GM18870 (cell line): ENCODE results near the gene PTPRK.
A peak's percentile ranks its signal among the peaks of the same experiment; 100 is the strongest.

ENCODE experiments used
- ATAC-seq: cut with Tn5 transposase; IDR thresholded peaks from one replicate; pipeline ENCODE4 v1.9.1; 2021; ENCODE audit warnings: moderate library complexity; ENCODE audit not compliant: unreplicated experiment

PTPRK gene

GRCh38 chr6:128516514-128516898 is 3.9 kb downstream of the PTPRK start:
- ATAC-seq = peak; percentile 30

GRCh38 chr6:128515550-128516513 is 4.6 kb downstream of the PTPRK start:
- ATAC-seq = no peak

GRCh38 chr6:128513878-128514277 is 6.5 kb downstream of the PTPRK start:
- ATAC-seq = no peak

GRCh38 chr6:128512296-128512695 is 8.1 kb downstream of the PTPRK start:
- ATAC-seq = no peak

GRCh38 chr6:128511506-128511905 is 8.9 kb downstream of the PTPRK start:
- peak; percentile 59 for ATAC-seq

- ATAC-seq = no peak
Measured at GRCh38 chr6:128509709-128510108, 10.7 kb downstream of the PTPRK start.

GRCh38 chr6:128508588-128509296 is 11.7 kb downstream of the PTPRK start:
- no peak for ATAC-seq

- ATAC-seq = no peak
Measured at GRCh38 chr6:128507337-128508310, 12.8 kb downstream of the PTPRK start.

GRCh38 chr6:128505603-128506002 is 14.8 kb downstream of the PTPRK start:
- ATAC-seq = no peak

GRCh38 chr6:128504003-128504654 is 16.3 kb downstream of the PTPRK start:
- ATAC-seq = no peak

GRCh38 chr6:128500749-128501600 is 19.4 kb downstream of the PTPRK start:
- ATAC-seq = no peak

- no peak for ATAC-seq
Measured at GRCh38 chr6:128500014-128500413, 20.4 kb downstream of the PTPRK start.

GRCh38 chr6:128499079-128499731 is 21.2 kb downstream of the PTPRK start:
- no peak for ATAC-seq

- no peak for ATAC-seq
Measured at GRCh38 chr6:128498234-128498633, 22.2 kb downstream of the PTPRK start.

GRCh38 chr6:128495536-128496333 is 24.7 kb downstream of the PTPRK start:
- ATAC-seq = no peak

GRCh38 chr6:128494440-128494839 is 26.0 kb downstream of the PTPRK start:
- no peak for ATAC-seq

GRCh38 chr6:128493877-128494276 is 26.5 kb downstream of the PTPRK start:
- ATAC-seq = peak; percentile 65

- no peak for ATAC-seq
Measured at GRCh38 chr6:128492386-128492785, 28.0 kb downstream of the PTPRK start.
